Choroid plexus epithelial cell (primary cell): ENCODE measurements around the gene ACTL6B.

Experiments used
- DNase-seq: peaks from one replicate; pipeline ENCODE4 v3.0.0-alpha.2; 2010; ENCODE audit warnings: low read depth
- H3K4me3 ChIP-seq: 2 replicates; pipeline ENCODE4 v1.5.1; 2011; ENCODE audit warnings: low read depth, mild to moderate bottlenecking, control low read depth, low read length, moderate library complexity
- TF ChIP-seq, protein P1 (sequence below): conservative IDR thresholded peaks from 2 replicates; pipeline ENCODE4 v1.5.1; 2011; ENCODE audit warnings: low read depth, mild to moderate bottlenecking, control low read depth, inconsistent platforms, low read length, moderate library complexity

Gene ACTL6B

DNA sequence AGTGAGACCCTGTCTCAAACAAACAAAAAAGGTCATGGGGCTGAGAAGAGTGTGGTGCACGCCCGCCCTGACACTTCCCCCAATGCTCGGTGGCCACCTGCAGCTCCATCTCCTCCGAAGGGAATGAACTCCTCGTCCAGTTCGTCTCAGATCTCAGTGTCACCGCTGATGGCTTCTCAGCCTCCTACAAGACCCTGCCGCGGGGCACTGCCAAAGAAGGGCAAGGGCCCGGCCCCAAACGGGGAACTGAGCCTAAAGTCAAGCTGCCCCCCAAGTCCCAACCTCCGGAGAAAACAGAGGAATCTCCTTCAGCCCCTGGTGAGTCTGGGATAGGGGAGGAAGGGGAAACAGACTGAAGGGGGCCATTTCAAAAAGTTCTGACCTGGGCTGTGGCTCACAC lies 49.9 kb downstream of the ACTL6B start:
- no peak overlapping the region for H3K4me3 ChIP-seq
- DNase-seq: no peak
- TF ChIP-seq, protein P1, sequence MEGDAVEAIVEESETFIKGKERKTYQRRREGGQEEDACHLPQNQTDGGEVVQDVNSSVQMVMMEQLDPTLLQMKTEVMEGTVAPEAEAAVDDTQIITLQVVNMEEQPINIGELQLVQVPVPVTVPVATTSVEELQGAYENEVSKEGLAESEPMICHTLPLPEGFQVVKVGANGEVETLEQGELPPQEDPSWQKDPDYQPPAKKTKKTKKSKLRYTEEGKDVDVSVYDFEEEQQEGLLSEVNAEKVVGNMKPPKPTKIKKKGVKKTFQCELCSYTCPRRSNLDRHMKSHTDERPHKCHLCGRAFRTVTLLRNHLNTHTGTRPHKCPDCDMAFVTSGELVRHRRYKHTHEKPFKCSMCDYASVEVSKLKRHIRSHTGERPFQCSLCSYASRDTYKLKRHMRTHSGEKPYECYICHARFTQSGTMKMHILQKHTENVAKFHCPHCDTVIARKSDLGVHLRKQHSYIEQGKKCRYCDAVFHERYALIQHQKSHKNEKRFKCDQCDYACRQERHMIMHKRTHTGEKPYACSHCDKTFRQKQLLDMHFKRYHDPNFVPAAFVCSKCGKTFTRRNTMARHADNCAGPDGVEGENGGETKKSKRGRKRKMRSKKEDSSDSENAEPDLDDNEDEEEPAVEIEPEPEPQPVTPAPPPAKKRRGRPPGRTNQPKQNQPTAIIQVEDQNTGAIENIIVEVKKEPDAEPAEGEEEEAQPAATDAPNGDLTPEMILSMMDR: no peak

DNA sequence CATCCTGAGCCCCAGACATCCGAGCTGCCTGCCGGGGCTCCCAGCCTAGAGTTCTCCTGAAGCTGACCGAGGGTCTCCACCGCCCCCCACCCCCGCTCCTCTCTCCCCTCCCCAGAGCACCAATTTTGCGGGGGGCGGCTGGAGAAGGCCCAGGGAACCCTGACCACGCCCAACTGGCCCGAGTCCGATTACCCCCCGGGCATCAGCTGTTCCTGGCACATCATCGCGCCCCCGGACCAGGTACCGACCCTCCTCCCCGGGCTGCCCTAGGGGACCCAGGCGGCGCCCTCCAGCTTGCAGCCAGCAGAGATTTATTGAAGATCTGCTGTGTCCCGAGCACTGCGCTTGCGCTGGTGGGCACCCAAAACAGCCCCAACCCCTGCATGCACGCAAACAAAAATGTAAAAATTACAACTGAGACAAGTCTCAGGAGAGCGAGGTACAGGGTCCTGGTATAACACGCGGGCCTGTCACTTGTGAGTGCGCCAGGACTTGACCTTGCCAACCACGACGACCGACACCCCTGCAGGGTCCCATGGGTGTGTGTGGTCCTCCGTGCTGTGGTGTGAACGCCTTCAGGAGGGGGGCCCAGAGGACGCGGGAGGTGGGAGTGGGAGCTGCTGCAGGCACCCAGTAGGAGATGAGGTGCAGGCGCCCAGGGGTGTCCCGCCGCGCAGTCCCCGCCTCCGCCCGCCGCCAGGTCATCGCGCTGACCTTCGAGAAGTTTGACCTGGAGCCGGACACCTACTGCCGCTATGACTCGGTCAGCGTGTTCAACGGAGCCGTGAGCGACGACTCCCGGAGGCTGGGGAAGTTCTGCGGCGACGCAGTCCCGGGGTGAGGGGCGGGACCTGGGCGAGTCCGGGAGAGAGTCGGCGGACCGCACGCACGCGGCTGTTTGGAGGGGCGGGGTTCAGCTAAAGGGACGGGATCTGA lies 51.0 kb downstream of the ACTL6B start:
- peak overlapping the region; percentile 63 for H3K4me3 ChIP-seq
- TF ChIP-seq, protein P1: no peak
- no peak for DNase-seq

DNA sequence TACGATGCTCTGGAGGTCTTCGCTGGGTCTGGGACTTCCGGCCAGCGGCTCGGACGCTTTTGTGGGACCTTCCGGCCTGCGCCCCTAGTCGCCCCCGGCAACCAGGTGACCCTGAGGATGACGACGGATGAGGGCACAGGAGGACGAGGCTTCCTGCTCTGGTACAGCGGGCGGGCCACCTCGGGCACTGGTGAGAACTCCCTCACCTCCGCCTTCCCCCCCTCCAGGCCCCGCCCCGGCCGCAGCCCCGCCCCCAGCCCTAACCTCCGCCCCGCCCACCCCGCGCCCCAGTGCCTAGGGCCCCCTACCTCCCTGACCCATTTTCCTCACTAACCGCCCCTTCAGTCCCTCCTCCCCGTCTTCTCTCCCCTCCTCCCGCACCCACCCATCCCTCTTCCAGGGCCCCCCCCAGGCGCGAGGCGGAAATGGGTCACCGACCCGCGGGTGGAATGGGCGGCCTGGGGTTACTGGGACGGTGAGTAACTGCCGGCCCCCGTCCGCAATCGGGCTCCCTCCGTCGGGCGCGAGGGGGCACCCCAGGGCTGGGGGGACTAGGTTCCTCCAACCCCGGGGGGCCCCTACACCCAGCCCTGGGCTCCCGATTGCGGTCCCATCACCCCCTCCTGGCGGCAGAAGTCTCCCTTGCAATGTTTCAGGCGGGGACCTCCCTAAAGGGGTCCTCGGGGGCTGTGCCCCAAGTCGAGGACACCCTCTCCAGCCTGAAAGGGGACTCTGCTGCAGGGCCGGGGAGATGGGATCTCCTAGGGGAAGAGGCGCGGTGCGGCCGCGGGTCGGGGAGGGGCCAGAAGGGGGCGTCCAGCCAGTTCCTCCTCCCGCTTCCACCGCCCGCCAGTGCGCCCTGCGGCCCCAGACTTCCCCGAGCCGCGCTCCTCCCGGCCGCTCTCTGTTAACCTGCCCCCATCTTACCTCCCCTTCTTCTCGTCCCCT lies 51.9 kb downstream of the ACTL6B start:
- H3K4me3 ChIP-seq: peak overlapping the region; percentile 63
- TF ChIP-seq, protein P1: peak; percentile 54
- DNase-seq: peak; percentile 64

DNA sequence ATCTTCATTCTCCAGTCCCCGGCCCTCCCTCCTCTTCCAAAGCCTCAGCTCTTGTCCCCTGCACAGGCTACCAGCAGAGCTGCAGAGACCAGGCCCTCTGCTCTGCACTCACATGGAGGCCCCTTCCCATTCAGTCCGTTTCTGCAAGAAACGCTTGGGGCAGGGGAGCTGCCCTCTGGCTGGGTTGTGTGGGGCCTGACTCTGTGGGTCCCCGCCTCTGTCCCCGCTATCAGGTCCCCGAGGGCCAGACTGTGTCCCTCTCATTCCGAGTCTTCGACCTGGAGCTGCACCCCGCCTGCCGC lies 52.6 kb downstream of the ACTL6B start:
- TF ChIP-seq, protein P1: no peak
- peak; percentile 34 for DNase-seq
- H3K4me3 ChIP-seq: peak overlapping the region; percentile 63

DNA sequence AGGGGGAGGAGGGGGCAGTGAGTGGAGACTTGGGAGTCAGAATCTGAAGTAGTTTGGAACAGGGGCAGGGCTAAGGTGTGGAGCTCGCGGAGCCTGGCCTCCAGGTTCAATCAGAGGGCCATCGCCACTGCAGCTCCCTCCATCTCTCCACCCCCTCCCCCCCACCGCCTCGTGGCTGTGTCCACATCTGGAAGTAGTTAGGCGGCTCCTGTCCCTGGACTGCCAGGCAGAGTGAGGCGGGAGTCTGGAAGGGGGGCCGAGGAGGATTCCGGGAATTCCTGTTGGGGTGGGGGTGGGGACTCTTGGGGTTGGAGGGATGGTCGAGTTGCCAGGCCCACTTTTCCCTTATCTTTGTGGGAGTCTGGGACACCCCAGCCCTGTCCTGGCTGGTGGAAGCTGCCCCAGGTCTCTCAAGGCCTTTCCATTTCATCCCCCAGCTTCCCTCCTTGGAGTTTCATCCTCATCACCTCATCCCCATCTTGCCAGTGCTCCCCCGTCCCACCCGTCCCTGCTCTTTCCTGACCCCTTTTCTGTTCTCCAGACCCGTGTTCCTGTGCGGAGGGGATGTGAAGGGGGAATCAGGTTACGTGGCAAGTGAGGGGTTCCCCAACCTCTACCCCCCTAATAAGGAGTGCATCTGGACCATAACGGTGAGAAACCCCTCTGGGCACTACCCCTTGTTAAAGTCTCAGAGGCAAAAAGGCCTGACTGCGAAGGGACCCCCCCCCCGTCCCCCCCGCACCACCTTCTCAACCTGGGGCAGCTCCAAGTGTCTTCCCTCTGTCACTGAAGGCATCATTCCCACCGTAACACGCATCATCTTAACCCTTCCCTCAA lies 53.1 kb downstream of the ACTL6B start:
- TF ChIP-seq, protein P1: no peak
- H3K4me3 ChIP-seq: peak overlapping the region; percentile 63
- peak; percentile 73 for DNase-seq

DNA sequence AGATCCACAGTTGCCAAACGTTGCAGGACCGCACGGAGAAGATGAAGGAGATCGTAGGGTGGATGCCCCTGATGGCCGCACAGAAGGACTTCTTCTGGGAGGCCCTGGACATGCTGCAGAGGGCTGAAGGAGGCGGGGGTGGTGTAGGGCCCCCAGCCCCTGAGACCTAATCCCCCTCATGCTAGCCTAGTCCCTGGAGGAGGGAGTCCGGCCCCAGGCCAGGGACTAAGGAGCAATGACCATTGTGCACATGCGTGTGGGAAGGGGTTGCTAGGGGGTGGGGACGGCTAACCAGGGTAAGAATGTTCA lies 55.6 kb downstream of the ACTL6B start:
- TF ChIP-seq, protein P1: no peak
- no peak for DNase-seq
- H3K4me3 ChIP-seq: no peak overlapping the region
